Fibroblast of mammary gland (primary cell): ENCODE data around the gene FXYD6.

Experiments used
- DNase-seq: peaks from one replicate; pipeline ENCODE4 v3.0.0-alpha.2; 2010; ENCODE audit warnings: low read depth
- H3K4me3 ChIP-seq: 2 replicates; pipeline ENCODE4 v1.5.1; 2011; ENCODE audit warnings: low read depth, mild to moderate bottlenecking, low read length, moderate library complexity; ENCODE audit not compliant: control insufficient read depth
- CTCF ChIP-seq: conservative IDR thresholded peaks from 2 replicates; pipeline ENCODE4 v1.5.1; 2011; ENCODE audit warnings: low read depth, low read length, inconsistent platforms; ENCODE audit not compliant: control insufficient read depth, insufficient read depth

The FXYD6 gene

GRCh38 chr11:117915672-117916235, 39.3 kb upstream of the FXYD6 start:
- no peak for TF ChIP-seq CTCF
- no peak for DNase-seq
- no peak overlapping the region for H3K4me3 ChIP-seq

- H3K4me3 ChIP-seq: no peak overlapping the region
- TF ChIP-seq CTCF: no peak
- DNase-seq: no peak
These were observed 38.6 kb upstream of the FXYD6 start for GRCh38 chr11:117914991-117915618.

GRCh38 chr11:117914398-117914761, 37.9 kb upstream of the FXYD6 start:
- no peak for TF ChIP-seq CTCF
- no peak for DNase-seq
- H3K4me3 ChIP-seq: no peak overlapping the region

GRCh38 chr11:117913736-117914397, 37.4 kb upstream of the FXYD6 start:
- no peak for DNase-seq
- no peak for TF ChIP-seq CTCF
- no peak overlapping the region for H3K4me3 ChIP-seq

GRCh38 chr11:117912497-117912896, 36.0 kb upstream of the FXYD6 start:
- no peak overlapping the region for H3K4me3 ChIP-seq
- TF ChIP-seq CTCF: no peak

GRCh38 chr11:117911694-117912093, 35.2 kb upstream of the FXYD6 start:
- no peak for DNase-seq
- no peak for TF ChIP-seq CTCF
- no peak overlapping the region for H3K4me3 ChIP-seq

More at GRCh38 chr11:117912497-117912896, 36.0 kb upstream of the FXYD6 start:
- DNase-seq: no peak
